Neutrophil (primary cell): ENCODE data around the gene ADAMTS16.

Source experiments
- H3K27ac ChIP-seq: fragments of 200-600 bp; sonication (generic); 2 replicates; pipeline ENCODE4 v1.5.1; 2016; ENCODE audit warnings: mild to moderate bottlenecking, moderate library complexity
- H3K27me3 ChIP-seq: fragments of 200-600 bp; sonication (generic); 2 replicates; pipeline ENCODE4 v1.6.0; 2016; ENCODE audit warnings: mild to moderate bottlenecking
- H3K36me3 ChIP-seq: fragments of 200-600 bp; sonication (generic); 2 replicates; pipeline ENCODE4 v1.5.1; 2017
- H3K4me1 ChIP-seq, 2 experiments: fragments of 200-600 bp in 1 of 2; sonication (generic) in 1 of 2; 1 replicate in 1 of 2; 2 replicates in 1 of 2; pipeline versions ENCODE4 v1.5.1 to v1.6.1; 2013 to 2016; ENCODE audit warnings: low read depth in 1 of 2, low read length in 1 of 2, mild to moderate bottlenecking in 1 of 2, moderate library complexity in 1 of 2; ENCODE audit not compliant: control insufficient read depth in 1 of 2, insufficient read depth in 1 of 2
- H3K4me3 ChIP-seq, 2 experiments: fragments of 200-600 bp in 1 of 2; sonication (generic) in 1 of 2; 1 replicate in 1 of 2; 2 replicates in 1 of 2; pipeline ENCODE4 v1.5.1; 2013 to 2016; ENCODE audit warnings: low read depth in 1 of 2, low read length in 1 of 2, mild to moderate bottlenecking in 1 of 2, moderate library complexity in 1 of 2
- H3K9me3 ChIP-seq: fragments of 200-600 bp; sonication (generic); 2 replicates; pipeline ENCODE4 v1.5.1; 2016
- TF ChIP-seq, protein P1 (sequence below): fragments of 200-600 bp; sonication (generic); IDR thresholded peaks from 2 replicates; pipeline ENCODE4 v1.5.1; 2016; ENCODE audit warnings: antibody characterized with exemption

ADAMTS16 gene

GRCh38 chr5:5276430-5276829 lies 136.3 kb downstream of the ADAMTS16 start:
- no peak overlapping the region for H3K27ac ChIP-seq
- H3K27me3 ChIP-seq = no peaks in the 10 kb centered on the region
- no peaks in the 10 kb centered on the region for H3K4me1 ChIP-seq
- no peak overlapping the region for H3K4me3 ChIP-seq
- H3K9me3 ChIP-seq = no peaks in the 10 kb centered on the region
- H3K36me3 ChIP-seq = no peaks in the 10 kb centered on the region
- TF ChIP-seq, protein P1, sequence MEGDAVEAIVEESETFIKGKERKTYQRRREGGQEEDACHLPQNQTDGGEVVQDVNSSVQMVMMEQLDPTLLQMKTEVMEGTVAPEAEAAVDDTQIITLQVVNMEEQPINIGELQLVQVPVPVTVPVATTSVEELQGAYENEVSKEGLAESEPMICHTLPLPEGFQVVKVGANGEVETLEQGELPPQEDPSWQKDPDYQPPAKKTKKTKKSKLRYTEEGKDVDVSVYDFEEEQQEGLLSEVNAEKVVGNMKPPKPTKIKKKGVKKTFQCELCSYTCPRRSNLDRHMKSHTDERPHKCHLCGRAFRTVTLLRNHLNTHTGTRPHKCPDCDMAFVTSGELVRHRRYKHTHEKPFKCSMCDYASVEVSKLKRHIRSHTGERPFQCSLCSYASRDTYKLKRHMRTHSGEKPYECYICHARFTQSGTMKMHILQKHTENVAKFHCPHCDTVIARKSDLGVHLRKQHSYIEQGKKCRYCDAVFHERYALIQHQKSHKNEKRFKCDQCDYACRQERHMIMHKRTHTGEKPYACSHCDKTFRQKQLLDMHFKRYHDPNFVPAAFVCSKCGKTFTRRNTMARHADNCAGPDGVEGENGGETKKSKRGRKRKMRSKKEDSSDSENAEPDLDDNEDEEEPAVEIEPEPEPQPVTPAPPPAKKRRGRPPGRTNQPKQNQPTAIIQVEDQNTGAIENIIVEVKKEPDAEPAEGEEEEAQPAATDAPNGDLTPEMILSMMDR = no peak

DNA sequence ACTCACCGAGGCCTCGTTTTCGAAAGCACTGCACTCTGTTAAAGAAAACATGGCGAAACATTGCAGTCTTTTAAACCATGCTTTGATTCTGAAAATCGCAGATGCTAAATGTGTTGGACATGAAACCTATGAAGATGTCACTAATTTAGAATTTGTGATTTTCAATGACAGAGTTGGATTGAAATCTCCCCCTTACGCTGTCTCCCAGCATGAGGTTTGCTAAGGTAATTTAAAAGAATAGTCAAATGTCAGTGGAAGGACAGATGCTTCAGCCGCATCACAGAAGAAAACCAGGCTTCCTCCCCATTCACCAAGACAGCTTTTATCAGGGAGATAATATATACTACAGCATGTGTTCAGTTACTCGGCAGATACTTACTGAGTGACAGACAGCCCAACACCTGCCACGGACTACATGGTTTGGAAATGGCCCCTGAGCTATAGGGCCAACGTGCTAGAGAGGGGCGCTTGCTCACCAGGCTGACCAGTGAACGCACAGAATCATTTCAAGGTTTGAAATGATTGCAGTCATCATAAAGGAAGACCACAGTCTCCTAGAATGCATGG lies 136.9 kb downstream of the ADAMTS16 start:
- Histone ChIP-seq H3K36me3 (no peaks in the 10 kb centered on the region), H3K27me3 (no peaks in the 10 kb centered on the region), H3K4me1 (no peaks in the 10 kb centered on the region), H3K27ac (no peak overlapping the region), H3K9me3 (no peaks in the 10 kb centered on the region), H3K4me3 (no peak overlapping the region)
- TF ChIP-seq, protein P1 = no peak

GRCh38 chr5:5278201-5278814 lies 138.2 kb downstream of the ADAMTS16 start:
- Histone ChIP-seq H3K27me3 (no peaks in the 10 kb centered on the region), H3K27ac (no peak overlapping the region), H3K4me3 (no peak overlapping the region), H3K4me1 (no peaks in the 10 kb centered on the region), H3K36me3 (no peaks in the 10 kb centered on the region), H3K9me3 (no peaks in the 10 kb centered on the region)
- TF ChIP-seq, protein P1 = no peak

GRCh38 chr5:5278815-5279381 lies 138.8 kb downstream of the ADAMTS16 start:
- H3K27me3 ChIP-seq = no peaks in the 10 kb centered on the region
- TF ChIP-seq, protein P1 = no peak
- H3K4me1 ChIP-seq = no peaks in the 10 kb centered on the region
- no peak overlapping the region for H3K4me3 ChIP-seq
- no peak overlapping the region for H3K27ac ChIP-seq
- H3K9me3 ChIP-seq = no peaks in the 10 kb centered on the region
- no peaks in the 10 kb centered on the region for H3K36me3 ChIP-seq

- no peaks in the 10 kb centered on the region for H3K36me3 ChIP-seq
- H3K27ac ChIP-seq = no peak overlapping the region
- no peaks in the 10 kb centered on the region for H3K9me3 ChIP-seq
- no peak overlapping the region for H3K4me3 ChIP-seq
- H3K4me1 ChIP-seq = no peaks in the 10 kb centered on the region
- TF ChIP-seq, protein P1 = no peak
- no peaks in the 10 kb centered on the region for H3K27me3 ChIP-seq
These were observed 145.8 kb downstream of the ADAMTS16 start for GRCh38 chr5:5285906-5286305.
